HCT116 (cell line): ENCODE data around the gene CRX. TPM values are rescaled to one million over a fixed set of nuclear protein-coding genes. Genes with fewer than 3 reads are reported as not detected.
"Not testable (repeated sequence)": the region's sequence is repeated elsewhere in the genome, so short reads cannot be mapped to it uniquely, and the experiment has no call there.

ENCODE experiments used
- ATAC-seq: fragments of 200-7000 bp; cut with Tn5 transposase; 2 replicates; pipeline ENCODE4 v1.9.1; 2020; ENCODE audit warnings: mild to moderate bottlenecking, moderate library complexity
- BruUV-seq: library from RNA; stranded (reverse); fragments of 400-500 nt; replicated peaks from 2 replicates; lab custom pipeline; 2021; lab: Mats Ljungman, UMichigan
- CTCF ChIA-PET: fragments of 300-600 bp; sonication (Branson Sonifier 250); formaldehyde crosslinking; loops from one replicate; lab custom pipeline; 2021; ENCODE audit warnings: antibody characterized with exemption; lab: Charles Lee
- POLR2A ChIA-PET: fragments of 300-600, 350-600 bp; sonication (Branson Sonifier 250); formaldehyde crosslinking; loops from one replicate; lab custom pipeline; 2021; ENCODE audit warnings: antibody characterized with exemption; lab: Charles Lee
- RAD21 ChIA-PET, 2 experiments: fragments of 300-600 bp; sonication (Branson Sonifier 250); formaldehyde crosslinking; loops; one replicate each; lab custom pipeline; 2023; ENCODE audit warnings: low total read pairs in 2 of 2; ENCODE audit not compliant: uncharacterized antibody in 2 of 2, unreplicated experiment in 2 of 2, low non-redundant PET in 1 of 2; lab: Charles Lee
- DNase-seq: peaks from one replicate; pipeline ENCODE4 v3.0.0-alpha.2; 2010; ENCODE audit warnings: low read depth, low spot score
- H2AFZ ChIP-seq: fragments of 200-600 bp; shearing (Covaris generic), sonication (generic); 2 replicates; pipeline ENCODE4 v1.6.1; 2017; ENCODE audit warnings: low read depth, mixed run types, mixed read lengths, antibody characterized with exemption, low read length; ENCODE audit not compliant: poor library complexity, severe bottlenecking
- H3K27ac ChIP-seq: 2 replicates; pipeline ENCODE4 v1.5.1; 2012; ENCODE audit warnings: low read depth, low read length
- H3K27me3 ChIP-seq: fragments of 200-600 bp; sonication (generic); 2 replicates; pipeline ENCODE4 v1.6.1; 2016; ENCODE audit warnings: mixed run types, low read length, mixed read lengths; ENCODE audit not compliant: insufficient read depth
- H3K36me3 ChIP-seq, 2 experiments: fragments of 200-500 bp in 1 of 2; fragments of 200-600 bp in 1 of 2; sonication (Bioruptor generic) in 1 of 2; sonication (generic) in 1 of 2; 2 replicates each; pipeline versions ENCODE4 v1.5.1 to v1.6.1; 2014 to 2016; ENCODE audit warnings: low read length in 2 of 2, inconsistent platforms in 1 of 2, mixed read lengths in 1 of 2, mixed run types in 1 of 2; ENCODE audit not compliant: insufficient read depth in 2 of 2, control insufficient read depth in 1 of 2
- H3K4me1 ChIP-seq, 2 experiments: fragments of 200-600 bp in 1 of 2; sonication (generic) in 1 of 2; 2 replicates each; pipeline versions ENCODE4 v1.5.1 to v1.6.1; 2012 to 2017; ENCODE audit warnings: low read length in 2 of 2, inconsistent platforms in 1 of 2, mild to moderate bottlenecking in 1 of 2, mixed read lengths in 1 of 2, mixed run types in 1 of 2, moderate library complexity in 1 of 2; ENCODE audit not compliant: insufficient read depth in 2 of 2, control insufficient read depth in 1 of 2
- H3K4me2 ChIP-seq: fragments of 200-600 bp; sonication (generic); 2 replicates; pipeline ENCODE4 v1.6.1; 2017; ENCODE audit warnings: mixed run types, low read length, mixed read lengths
- H3K4me3 ChIP-seq, 2 experiments: fragments of 200-600 bp in 1 of 2; sonication (generic) in 1 of 2; replicated peaks in 1 of 2; 2 replicates each; pipeline ENCODE4 v1.5.1; 2011 to 2016; ENCODE audit warnings: low read length in 2 of 2, control low read depth in 1 of 2, low read depth in 1 of 2, mild to moderate bottlenecking in 1 of 2, mixed read lengths in 1 of 2, mixed run types in 1 of 2
- H3K79me2 ChIP-seq: fragments of 200-600 bp; sonication (generic); 2 replicates; pipeline ENCODE4 v1.6.1; 2017; ENCODE audit warnings: mild to moderate bottlenecking, mixed run types, low read length, moderate library complexity, mixed read lengths; ENCODE audit not compliant: insufficient read depth
- H3K9ac ChIP-seq: fragments of 200-600 bp; sonication (generic); 2 replicates; pipeline ENCODE4 v1.6.1; 2016; ENCODE audit warnings: low read length, mixed read lengths
- H3K9me2 ChIP-seq: fragments of 200-600 bp; sonication (generic), shearing (Covaris generic); 2 replicates; pipeline ENCODE4 v1.6.1; 2017; ENCODE audit warnings: mixed run types, mild to moderate bottlenecking, moderate library complexity; ENCODE audit not compliant: insufficient read depth
- H3K9me3 ChIP-seq, 2 experiments: fragments of 200-500 bp in 1 of 2; fragments of 200-600 bp in 1 of 2; sonication (Bioruptor generic) in 1 of 2; sonication (generic) in 1 of 2; 2 replicates each; pipeline ENCODE4 v1.6.1; 2014 to 2017; ENCODE audit warnings: low read length in 2 of 2, mixed read lengths in 2 of 2, inconsistent platforms in 1 of 2, low read depth in 1 of 2, mild to moderate bottlenecking in 1 of 2, mixed run types in 1 of 2, moderate library complexity in 1 of 2; ENCODE audit not compliant: control insufficient read depth in 1 of 2, insufficient read depth in 1 of 2
- H4K20me1 ChIP-seq: fragments of 200-600 bp; sonication (generic), shearing (Covaris generic); 2 replicates; pipeline ENCODE4 v1.6.1; 2017; ENCODE audit warnings: mixed run types, mild to moderate bottlenecking, moderate library complexity; ENCODE audit not compliant: insufficient read depth
- CBX3 ChIP-seq: IDR thresholded peaks from 2 replicates; pipeline ENCODE4 v1.6.1; 2012; ENCODE audit warnings: low read depth
- CEBPB ChIP-seq: IDR thresholded peaks from 2 replicates; pipeline ENCODE4 v1.6.1; 2012; ENCODE audit warnings: low read depth
- CTCF ChIP-seq, 3 experiments: fragments of 200-600 bp in 1 of 3; sonication (generic) in 1 of 3; IDR thresholded peaks in 2 of 3; conservative IDR thresholded peaks in 1 of 3; 2 replicates each; pipeline ENCODE4 v1.5.1; 2012 to 2017; ENCODE audit warnings: low read depth in 2 of 3, low read length in 2 of 3, antibody characterized with exemption in 1 of 3, borderline replicate concordance in 1 of 3, control low read depth in 1 of 3, mild to moderate bottlenecking in 1 of 3, mixed read lengths in 1 of 3, mixed run types in 1 of 3, moderate library complexity in 1 of 3; ENCODE audit not compliant: insufficient read depth in 1 of 3
- EGR1 ChIP-seq: IDR thresholded peaks from 2 replicates; pipeline ENCODE4 v1.6.1; 2012; ENCODE audit warnings: low read depth
- ELF1 ChIP-seq: IDR thresholded peaks from 2 replicates; pipeline ENCODE4 v1.6.1; 2012; ENCODE audit warnings: low read depth, borderline replicate concordance
- EZH2 ChIP-seq: fragments of 200-600 bp; sonication (generic); IDR thresholded peaks from 2 replicates; pipeline ENCODE4 v1.6.1; 2017; ENCODE audit warnings: antibody characterized with exemption, mixed run types
- EZH2phosphoT487 ChIP-seq: fragments of 200-600 bp; IDR thresholded peaks from 2 replicates; pipeline ENCODE4 v1.6.1; 2018; ENCODE audit warnings: antibody characterized with exemption, borderline replicate concordance
- FOSL1 ChIP-seq: IDR thresholded peaks from 2 replicates; pipeline ENCODE4 v1.6.1; 2012; ENCODE audit warnings: low read depth
- JUND ChIP-seq: IDR thresholded peaks from 2 replicates; pipeline ENCODE4 v1.6.1; 2012
- MAX ChIP-seq: IDR thresholded peaks from 2 replicates; pipeline ENCODE4 v1.6.1; 2012
- POLR2A ChIP-seq: IDR thresholded peaks from 2 replicates; pipeline ENCODE4 v1.7.0; 2011; ENCODE audit warnings: borderline replicate concordance; ENCODE audit not compliant: insufficient read depth, insufficient read length; ENCODE audit errors: extremely low read depth
- RAD21 ChIP-seq: IDR thresholded peaks from 2 replicates; pipeline ENCODE4 v1.6.1; 2012; ENCODE audit warnings: low read depth, mild to moderate bottlenecking
- SIN3A ChIP-seq: IDR thresholded peaks from 2 replicates; pipeline ENCODE4 v1.6.1; 2012; ENCODE audit warnings: low read depth
- SP1 ChIP-seq: IDR thresholded peaks from 2 replicates; pipeline ENCODE4 v1.6.1; 2012; ENCODE audit warnings: low read depth
- ZBTB33 ChIP-seq: IDR thresholded peaks from 2 replicates; pipeline ENCODE4 v1.6.1; 2011; ENCODE audit warnings: mild to moderate bottlenecking, low read length, moderate library complexity; ENCODE audit not compliant: insufficient replicate concordance; ENCODE audit errors: extremely low read depth
- ZNF274 ChIP-seq: fragments of 200-500 bp; sonication (Bioruptor generic); IDR thresholded peaks from 2 replicates; pipeline ENCODE4 v1.6.1; 2014; ENCODE audit warnings: mild to moderate bottlenecking, low read depth, low read length, inconsistent platforms
- intact Hi-C: fragments of 100-400 bp; cut with micrococcal nuclease; formaldehyde crosslinking; loops from 2 replicates; pipeline ENCODE4 v1.10.0; 2022
- total RNA-seq: library from RNA; stranded (reverse); gene quantifications from one replicate; pipeline ENCODE4 v1.2.1, GENCODE V29; 2021; ENCODE audit not compliant: unreplicated experiment

Gene CRX
- total RNA-seq, 1 experiment from 2014 or later: not detected

DNA sequence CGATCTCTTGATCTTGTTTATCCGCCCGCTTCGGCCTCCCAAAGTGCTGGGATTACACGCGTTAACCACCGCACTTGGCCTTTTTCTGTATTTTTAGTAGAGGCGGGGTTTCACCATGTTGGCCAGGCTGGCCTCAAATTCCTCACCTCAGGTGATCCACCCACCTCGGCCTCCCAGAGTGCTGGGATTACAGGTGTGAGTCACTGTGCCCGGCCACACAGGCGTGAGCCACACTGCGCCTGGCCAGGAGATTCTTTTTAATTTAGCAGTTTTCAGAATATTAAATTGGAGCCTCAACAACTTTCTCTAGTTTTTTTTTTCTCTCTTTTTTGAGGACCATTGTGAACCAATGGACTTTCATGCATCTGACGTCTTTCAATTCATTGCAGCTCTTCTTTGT lies 31.9 kb upstream of the CRX start:
- H3K4me3 ChIP-seq: peak overlapping the region; percentile 21 to 23
- POLR2A ChIA-PET: interaction anchor here (0.7 kb wide), 1 partner anchor 361 kb away, joined by 3 read pairs; no protein-coding TSS in a partner anchor
- not testable (repeated sequence) for H4K20me1 ChIP-seq, H3K79me2 ChIP-seq, H3K9me2 ChIP-seq, BruUV-seq, DNase-seq
- peak overlapping the region; percentile 74 for H3K4me2 ChIP-seq
- H3K4me1 ChIP-seq: peaks cover 14 to 25% of the 10 kb centered on the region in 2 experiments
- peak overlapping the region; percentile 36 for H3K9ac ChIP-seq
- intact Hi-C loops: loop anchor here (2.0 to 5.0 kb wide), 3 partner anchors 73 to 358 kb away; partner anchors contain the start of gene EHD2
- RAD21 ChIA-PET: interaction anchor here in 1 of 2 experiments (0.6 kb wide), 1 partner anchor 57 kb away, joined by 3 read pairs; no protein-coding TSS in a partner anchor
- peak overlapping the region; percentile 81 for H3K27ac ChIP-seq
- peak; percentile 77 for ATAC-seq
- TF ChIP-seq CBX3 (peak; percentile 39; the same call in 1 of the 2 replicates), FOSL1 (peak; percentile 64), SP1 (0 out of 2 replicates have a peak, but pooled peaks have one; percentile 26), MAX (peak; percentile 12; the same call in 1 of the 2 replicates), JUND (peak; percentile 60; the same call in 1 of the 2 replicates), EGR1 (peak; percentile 79)
- TF ChIP-seq, all 23 proteins: peak for 6; not testable (repeated sequence) for 17
- H3K36me3 ChIP-seq, H3K9me3 ChIP-seq, H3K27me3 ChIP-seq: not testable (repeated sequence)
- peak overlapping the region; percentile 85 for H2AFZ ChIP-seq
- CTCF ChIA-PET: interaction anchor here (0.7 to 1.7 kb wide), 11 partner anchors 10 to 82 kb away, joined by 3 to 9 read pairs (median 4); partner anchors contain the start of gene SELENOW

DNA sequence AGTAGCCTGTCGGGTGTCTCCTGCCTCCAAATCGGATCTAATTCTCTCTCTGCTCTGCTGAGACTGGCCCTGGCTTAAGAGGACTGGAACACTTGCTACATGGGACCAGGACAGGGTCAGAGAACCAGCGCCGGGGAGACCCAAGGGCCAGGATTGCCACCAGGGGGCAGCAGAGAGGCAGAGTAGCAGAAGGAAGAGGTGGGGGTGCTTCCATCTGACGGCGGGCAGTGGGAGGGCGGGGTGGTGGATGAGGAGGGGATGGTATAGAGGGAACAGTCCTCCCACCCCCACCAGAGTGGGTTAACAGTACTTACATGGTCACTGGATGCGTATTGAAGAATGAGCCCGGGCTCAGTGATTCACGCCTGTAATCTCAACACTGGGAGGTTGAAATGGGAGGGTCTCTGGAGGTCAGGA lies 31.3 kb upstream of the CRX start:
- H3K36me3 ChIP-seq: peaks cover 2 to 3% of the 10 kb centered on the region in 2 experiments; a peak in 2 of 4 replicates
- DNase-seq (peak; percentile 88), ATAC-seq (peak; percentile 88)
- intact Hi-C loops: loop anchor here (2.0 to 5.0 kb wide), 2 partner anchors 72 to 358 kb away; no protein-coding TSS in a partner anchor
- no peaks in the 10 kb centered on the region for H3K9me2 ChIP-seq
- POLR2A ChIA-PET: interaction anchor here (0.7 kb wide), 1 partner anchor 362 kb away, joined by 3 read pairs; no protein-coding TSS in a partner anchor
- H3K4me1 ChIP-seq: peaks cover 14 to 25% of the 10 kb centered on the region in 2 experiments
- RAD21 ChIA-PET: interaction anchor here in 1 of 2 experiments (0.6 kb wide), 1 partner anchor 57 kb away, joined by 3 read pairs; no protein-coding TSS in a partner anchor
- TF ChIP-seq CBX3 (0 out of 2 replicates have a peak, but pooled peaks have one; percentile 26), RAD21 (peak; percentile 64), CEBPB (no peak), EGR1 (no peak), ELF1 (no peak), ZBTB33 (no peak), SIN3A (no peak), ZNF274 (no peak), EZH2 (no peak), POLR2A (no peak), EZH2phosphoT487 (no peak), SP1 (no peak), CTCF (IDR thresholded peaks at IDR 0.05 in 2 of 3, conservative IDR thresholded peaks at IDR 0.05 in 1 of 3; ENCODE audit: borderline replicate concordance in 1 of 3, insufficient read depth in 1 of 3, low read depth in 2 of 3, low read length in 2 of 3) (peak; percentile 87 to 98 (median 97))
- TF ChIP-seq, all 23 proteins: peak for 3
- no peaks in the 10 kb centered on the region for H3K27me3 ChIP-seq
- no peaks in the 10 kb centered on the region for H4K20me1 ChIP-seq
- peak overlapping the region; percentile 81 for H3K27ac ChIP-seq
- H3K9ac ChIP-seq: peak overlapping the region; percentile 36
- H3K79me2 ChIP-seq: no peaks in the 10 kb centered on the region
- no peaks in the 10 kb centered on the region for H3K9me3 ChIP-seq
- peak overlapping the region; percentile 74 for H3K4me2 ChIP-seq
- CTCF ChIA-PET: interaction anchor here (0.7 to 1.7 kb wide), 11 partner anchors 9 to 83 kb away, joined by 3 to 9 read pairs (median 4); partner anchors contain the start of gene SELENOW
- BruUV-seq: no TSS peak
- peak overlapping the region; percentile 21 to 23 for H3K4me3 ChIP-seq
- H2AFZ ChIP-seq: peak overlapping the region; percentile 85
